DMS53 (cell line): ENCODE results near the gene CAMK2A.
"Not testable (repeated sequence)": the region's sequence is repeated elsewhere in the genome, so short reads cannot be mapped to it uniquely, and the experiment has no call there.

Source experiments
- DNase-seq: peaks from one replicate; lab custom pipeline; 2025; lab: John Stamatoyannopoulos, UW

CAMK2A gene

GRCh38 chr5:150253416-150254208 lies 36.0 kb downstream of the CAMK2A start:
- no peak for DNase-seq

GRCh38 chr5:150252489-150252888 lies 37.1 kb downstream of the CAMK2A start:
- no peak for DNase-seq

GRCh38 chr5:150251504-150251903 lies 38.1 kb downstream of the CAMK2A start:
- no peak for DNase-seq

GRCh38 chr5:150249744-150250143 lies 39.8 kb downstream of the CAMK2A start:
- DNase-seq: no peak

- DNase-seq: no peak
Observed at GRCh38 chr5:150248946-150249345, 40.6 kb downstream of the CAMK2A start.

GRCh38 chr5:150248493-150248892 lies 41.1 kb downstream of the CAMK2A start:
- DNase-seq: not testable (repeated sequence)

- DNase-seq: no peak
Observed at GRCh38 chr5:150247726-150248125, 41.8 kb downstream of the CAMK2A start.

GRCh38 chr5:150246835-150247234 lies 42.7 kb downstream of the CAMK2A start:
- DNase-seq: no peak

- DNase-seq: no peak
Observed at GRCh38 chr5:150246429-150246828, 43.1 kb downstream of the CAMK2A start.

- no peak for DNase-seq
Observed at GRCh38 chr5:150245808-150246207, 43.8 kb downstream of the CAMK2A start.

- DNase-seq: no peak
Observed at GRCh38 chr5:150245111-150245789, 44.3 kb downstream of the CAMK2A start.

- DNase-seq: no peak
Observed at GRCh38 chr5:150244209-150244608, 45.4 kb downstream of the CAMK2A start.

- DNase-seq: no peak
Observed at GRCh38 chr5:150243590-150243989, 46.0 kb downstream of the CAMK2A start.

GRCh38 chr5:150242251-150242894 lies 47.2 kb downstream of the CAMK2A start:
- DNase-seq: no peak

GRCh38 chr5:150241298-150242160 lies 48.0 kb downstream of the CAMK2A start:
- DNase-seq: no peak

GRCh38 chr5:150239794-150240122 lies 49.8 kb downstream of the CAMK2A start:
- no peak for DNase-seq

- DNase-seq: no peak
Observed at GRCh38 chr5:150239099-150239793, 50.3 kb downstream of the CAMK2A start.

GRCh38 chr5:150238646-150239045 lies 50.9 kb downstream of the CAMK2A start:
- DNase-seq: no peak

GRCh38 chr5:150236981-150237754 lies 52.4 kb downstream of the CAMK2A start:
- DNase-seq: no peak

- no peak for DNase-seq
Observed at GRCh38 chr5:150236313-150236712, 53.3 kb downstream of the CAMK2A start.

GRCh38 chr5:150235500-150235854 lies 54.1 kb downstream of the CAMK2A start:
- no peak for DNase-seq
